Caco-2 (cell line): Measurements from ENCODE around the gene UGDH. TPM values are rescaled to one million over a fixed set of nuclear protein-coding genes. Genes with fewer than 3 reads are reported as not detected.
"Not testable (repeated sequence)": the region's sequence is repeated elsewhere in the genome, so short reads cannot be mapped to it uniquely, and the experiment has no call there.

ENCODE experiments used
- BruUV-seq: library from RNA; stranded (reverse); fragments of 400-500 nt; replicated peaks from 2 replicates; lab custom pipeline; 2021; lab: Mats Ljungman, UMichigan
- CTCF ChIA-PET: fragments of 300-600 bp; sonication (Branson Sonifier 250); formaldehyde crosslinking; loops from one replicate; lab custom pipeline; 2022; ENCODE audit warnings: antibody characterized with exemption; lab: Charles Lee
- POLR2A ChIA-PET: fragments of 300-600 bp; sonication (Branson Sonifier 250); formaldehyde crosslinking; loops from one replicate; lab custom pipeline; 2022; ENCODE audit warnings: antibody characterized with exemption; lab: Charles Lee
- DNase-seq, 2 experiments: peaks; one replicate each; pipeline versions ENCODE4 v3.0.0 to v3.0.0-alpha.2; 2020 to 2022
- H3K27me3 ChIP-seq: replicated peaks from 2 replicates; pipeline ENCODE4 v1.6.0; 2011; ENCODE audit warnings: low read length; ENCODE audit not compliant: control insufficient read depth, insufficient read depth
- H3K36me3 ChIP-seq: 2 replicates; pipeline ENCODE4 v1.5.1; 2011; ENCODE audit warnings: low read length; ENCODE audit not compliant: control insufficient read depth, insufficient read depth
- H3K4me1 ChIP-seq: fragments of 250-450 bp; sonication (Bioruptor Pico); 2 replicates; pipeline ENCODE4 v1.5.1; 2020; ENCODE audit warnings: mild to moderate bottlenecking
- H3K4me3 ChIP-seq: 2 replicates; pipeline ENCODE4 v1.5.1; 2011; ENCODE audit warnings: low read depth, mild to moderate bottlenecking, control low read depth, low read length
- H3K9me3 ChIP-seq: fragments of 250-450 bp; sonication (Bioruptor Pico); 2 replicates; pipeline ENCODE4 v1.5.1; 2020; ENCODE audit warnings: mild to moderate bottlenecking, moderate library complexity
- H3K27ac Mint-ChIP-seq: one replicate; pipeline ENCODE4 v1.8.0; 2022; ENCODE audit warnings: mixed read lengths; ENCODE audit not compliant: unreplicated experiment
- H3K27me3 Mint-ChIP-seq: one replicate; pipeline ENCODE4 v1.8.0; 2022; ENCODE audit warnings: mixed read lengths; ENCODE audit not compliant: insufficient read depth, unreplicated experiment
- H3K36me3 Mint-ChIP-seq: one replicate; pipeline ENCODE4 v1.8.0; 2022; ENCODE audit warnings: mild to moderate bottlenecking, mixed read lengths; ENCODE audit not compliant: insufficient read depth, unreplicated experiment
- H3K4me1 Mint-ChIP-seq: one replicate; pipeline ENCODE4 v1.8.0; 2022; ENCODE audit warnings: low read depth, mixed read lengths; ENCODE audit not compliant: unreplicated experiment
- H3K4me3 Mint-ChIP-seq: one replicate; pipeline ENCODE4 v1.8.0; 2022; ENCODE audit warnings: mild to moderate bottlenecking, moderate library complexity, mixed read lengths; ENCODE audit not compliant: unreplicated experiment
- H3K9me3 Mint-ChIP-seq: one replicate; pipeline ENCODE4 v1.8.0; 2022; ENCODE audit warnings: mixed read lengths; ENCODE audit not compliant: unreplicated experiment
- CTCF ChIP-seq, 2 experiments: fragments of 200-600 bp in 1 of 2; IDR thresholded peaks; 1 replicate in 1 of 2; 2 replicates in 1 of 2; pipeline versions ENCODE4 v1.5.1 to v1.8.0; 2011 to 2022; ENCODE audit warnings: antibody characterized with exemption in 1 of 2, control low read depth in 1 of 2, inconsistent platforms in 1 of 2, low read depth in 1 of 2, low read length in 1 of 2, mild to moderate bottlenecking in 1 of 2, moderate library complexity in 1 of 2; ENCODE audit not compliant: insufficient read depth in 1 of 2, severe bottlenecking in 1 of 2, unreplicated experiment in 1 of 2
- intact Hi-C: fragments of 100-400 bp; cut with micrococcal nuclease; formaldehyde crosslinking; loops from one replicate; pipeline ENCODE4 v1.10.0; 2022; ENCODE audit not compliant: unreplicated experiment
- total RNA-seq: library from RNA; stranded (reverse); gene quantifications from 2 replicates; pipeline ENCODE4 v1.2.3, GENCODE V29; 2022

Gene UGDH
- total RNA-seq, 1 experiment from 2014 or later, result 139 TPM

- Mint-ChIP-seq H3K27ac (no peak overlapping the region), H3K9me3 (no peaks in the 10 kb centered on the region), H3K4me3 (no peak overlapping the region), H3K27me3 (no peaks in the 10 kb centered on the region), H3K4me1 (no peaks in the 10 kb centered on the region), H3K36me3 (peaks cover 35% of the 10 kb centered on the region)
- ChIA-PET CTCF (interaction anchor here (1.0 kb wide), 1 partner anchor 24 kb away, joined by 3 read pairs; no protein-coding TSS in a partner anchor), POLR2A (interaction anchor here (1.3 kb wide), 1 partner anchor 61 kb away, joined by 5 read pairs; the partner anchor contains the start of gene UGDH)
- peaks cover 6% of the 10 kb centered on the region for H3K4me1 ChIP-seq
- BruUV-seq, result no TSS peak
- H3K36me3 ChIP-seq, result no peaks in the 10 kb centered on the region
- H3K9me3 ChIP-seq, result no peaks in the 10 kb centered on the region
- TF ChIP-seq CTCF (IDR thresholded peaks at IDR 0.05; ENCODE audit: insufficient read depth in 1 of 2, low read depth in 1 of 2, low read length in 1 of 2, severe bottlenecking in 1 of 2, unreplicated experiment in 1 of 2), result no peak
- intact Hi-C loops, result loop anchor here (5.0 kb wide), 1 partner anchor 171 kb away; the partner anchor contains the start of gene SMIM14
- H3K4me3 ChIP-seq, result no peak overlapping the region
- DNase-seq, result no peak
- no peaks in the 10 kb centered on the region for H3K27me3 ChIP-seq
Measured at GRCh38 chr4:39466747-39467146, 60.5 kb downstream of the UGDH start.

- Mint-ChIP-seq H3K4me1 (no peaks in the 10 kb centered on the region), H3K4me3 (no peak overlapping the region), H3K27ac (peak overlapping the region; percentile 71), H3K36me3 (peaks cover 25% of the 10 kb centered on the region), H3K27me3 (no peaks in the 10 kb centered on the region), H3K9me3 (no peaks in the 10 kb centered on the region)
- BruUV-seq, result no TSS peak
- H3K9me3 ChIP-seq, result no peaks in the 10 kb centered on the region
- intact Hi-C loops, result loop anchor here (5.0 kb wide), 1 partner anchor 172 kb away; the partner anchor contains the start of gene SMIM14
- TF ChIP-seq CTCF (IDR thresholded peaks at IDR 0.05; ENCODE audit: insufficient read depth in 1 of 2, low read depth in 1 of 2, low read length in 1 of 2, severe bottlenecking in 1 of 2, unreplicated experiment in 1 of 2), result no peak
- ChIA-PET CTCF (interaction anchor here (0.6 kb wide), 2 partner anchors 79 to 135 kb away, joined by 3 to 7 read pairs; no protein-coding TSS in a partner anchor), POLR2A (no interaction called here)
- no peaks in the 10 kb centered on the region for H3K36me3 ChIP-seq
- peaks cover 5% of the 10 kb centered on the region for H3K4me1 ChIP-seq
- peak in 1 of 2 experiments; percentile 25 for DNase-seq
- no peaks in the 10 kb centered on the region for H3K27me3 ChIP-seq
- no peak overlapping the region for H3K4me3 ChIP-seq
Measured at GRCh38 chr4:39464886-39465501, 62.2 kb downstream of the UGDH start.

GRCh38 chr4:39458505-39459300 lies 68.5 kb downstream of the UGDH start, which contains the start of the genes LIAS and RPL9:
LIAS (plus strand) TSS chr4:39459056; CDS start chr4:39459118, 62 bp downstream.
RPL9 (minus strand) TSS chr4:39458922; CDS start chr4:39458439, 483 bp downstream.
- H3K4me3 Mint-ChIP-seq, result peak within 1 kb of the TSS; percentile 88
- TF ChIP-seq CTCF (IDR thresholded peaks at IDR 0.05; ENCODE audit: insufficient read depth in 1 of 2, low read depth in 1 of 2, low read length in 1 of 2, severe bottlenecking in 1 of 2, unreplicated experiment in 1 of 2), result no peak
- ChIA-PET CTCF (interaction anchor here (0.6 to 1.4 kb wide), 3 partner anchors 11 to 68 kb away, joined by 3 to 8 read pairs (median 4); partner anchors contain the start of gene UGDH), POLR2A (interaction anchor here (0.6 to 2.6 kb wide), 9 partner anchors 10 to 180 kb away, joined by 3 to 13 read pairs (median 4); partner anchors contain the start of genes RFC1, SMIM14 and UGDH)
- peak; percentile 95 to 98 for DNase-seq
- H3K4me1 Mint-ChIP-seq, result peaks cover 6% of the 10 kb centered on the region
- H3K9me3 ChIP-seq, result no peaks in the 10 kb centered on the region
- peaks cover 8% of the 10 kb centered on the region for H3K36me3 ChIP-seq
- H3K36me3 Mint-ChIP-seq, result peaks cover 67% of the 10 kb centered on the region
- peak within 1 kb of the TSS; percentile 96 for H3K27ac Mint-ChIP-seq
- no peaks in the 10 kb centered on the region for H3K27me3 Mint-ChIP-seq
- BruUV-seq, result no TSS peak
- H3K4me1 ChIP-seq, result peaks cover 11% of the 10 kb centered on the region
- H3K9me3 Mint-ChIP-seq, result no peaks in the 10 kb centered on the region
- intact Hi-C loops, result loop anchor here (10.0 kb wide), 1 partner anchor 554 kb away; no protein-coding TSS in a partner anchor
- H3K27me3 ChIP-seq, result no peaks in the 10 kb centered on the region
- peak within 1 kb of the TSS; percentile 76 for H3K4me3 ChIP-seq

GRCh38 chr4:39458161-39458504 lies 69.1 kb downstream of the UGDH start:
- peaks cover 69% of the 10 kb centered on the region for H3K36me3 Mint-ChIP-seq
- BruUV-seq, H3K4me1 Mint-ChIP-seq, H3K9me3 ChIP-seq, H3K27me3 ChIP-seq, H3K9me3 Mint-ChIP-seq, H3K27me3 Mint-ChIP-seq, DNase-seq: not testable (repeated sequence)
- ChIA-PET POLR2A (interaction anchor here (0.6 to 2.6 kb wide), 4 partner anchors 10 to 108 kb away, joined by 3 to 13 read pairs (median 7); partner anchors contain the start of gene RFC1), CTCF (interaction anchor here (0.6 kb wide), 1 partner anchor 28 kb away, joined by 4 read pairs; no protein-coding TSS in a partner anchor)
- peak overlapping the region; percentile 76 for H3K4me3 ChIP-seq
- H3K4me3 Mint-ChIP-seq, result peak overlapping the region; percentile 88
- peaks cover 17% of the 10 kb centered on the region for H3K4me1 ChIP-seq
- intact Hi-C loops, result loop anchor here (10.0 kb wide), 1 partner anchor 553 kb away; no protein-coding TSS in a partner anchor
- peaks cover 13% of the 10 kb centered on the region for H3K36me3 ChIP-seq
- H3K27ac Mint-ChIP-seq, result peak overlapping the region; percentile 96
